ENCODE measurements around the gene TP53TG3.
"Not testable (repeated sequence)": the region's sequence is repeated elsewhere in the genome, so short reads cannot be mapped to it uniquely, and the experiment has no call there.

The TP53TG3 gene, protein sequence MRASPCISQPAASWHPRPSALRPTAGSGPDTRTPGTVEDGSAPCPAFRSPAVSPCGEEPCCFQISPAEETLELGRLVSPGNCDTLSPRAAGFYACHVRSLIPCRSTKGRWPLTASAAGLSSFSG

DNA sequence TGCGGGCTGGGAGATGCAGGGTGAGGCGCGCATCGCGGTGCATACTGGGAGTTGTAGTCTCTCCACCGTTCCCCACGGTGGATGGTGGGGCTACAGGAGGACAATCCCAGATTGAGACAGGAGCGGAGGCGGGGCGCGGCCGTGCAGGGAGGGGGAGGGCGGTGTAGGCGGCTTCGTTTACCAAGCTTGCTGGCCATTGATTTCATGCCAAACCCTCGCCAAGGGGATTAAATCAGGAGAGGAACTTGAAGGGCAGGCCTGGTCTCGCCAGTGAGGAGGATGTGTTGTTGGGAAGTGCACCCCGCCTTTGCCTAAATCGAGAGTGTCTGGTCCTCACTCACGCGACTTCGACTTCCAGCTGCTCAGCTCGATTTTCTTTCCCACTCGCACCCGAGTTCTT lies at the start of gene TP53TG3:
TSS of gene TP53TG3 (minus strand) at position 101 of the 400 bp plus-strand sequence. CDS start at position 33, 68 bp downstream.
- not testable (repeated sequence) for DNase-seq (ENCODE audit: low read depth)

DNA sequence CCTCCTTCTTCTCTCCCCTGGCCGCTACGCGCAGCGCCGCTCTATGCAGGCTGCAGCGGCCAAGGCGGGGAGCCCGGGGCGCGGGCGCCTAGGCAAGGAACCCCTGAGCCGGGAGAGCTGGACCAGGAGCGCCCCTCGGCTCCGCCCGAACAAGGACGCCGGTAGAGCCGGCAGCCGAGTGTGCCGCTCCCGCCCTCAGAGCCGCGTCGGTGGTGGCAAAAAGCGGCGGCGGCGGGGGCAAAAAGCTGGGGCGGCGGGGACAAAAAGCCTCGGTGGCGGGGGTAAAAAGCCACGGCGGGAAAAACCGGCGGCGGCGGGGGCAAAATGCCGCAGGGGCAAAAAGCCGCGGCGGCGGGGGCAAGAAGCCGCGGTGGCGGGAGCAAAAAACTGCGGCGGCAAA lies 25.1 kb downstream of the TP53TG3 start:
- not testable (repeated sequence) for DNase-seq (ENCODE audit: low read depth)

DNA sequence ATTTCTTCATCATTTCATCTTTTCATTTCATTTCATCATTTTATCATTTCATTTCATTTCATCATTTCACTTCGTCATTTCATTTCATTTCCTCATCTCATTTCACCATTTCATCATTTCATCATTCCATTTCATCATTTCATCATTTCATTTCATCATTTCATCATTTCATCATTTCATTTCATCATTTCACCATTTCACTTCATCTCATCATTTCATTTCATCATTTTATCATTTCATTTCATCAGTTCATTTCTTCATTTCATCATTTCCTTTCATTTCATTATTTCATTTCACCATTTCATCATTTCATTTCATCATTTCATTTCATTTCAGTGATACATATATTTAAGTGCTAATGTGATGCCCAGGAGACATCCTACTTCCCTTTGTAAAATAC lies 28.4 kb downstream of the TP53TG3 start:
- DNase-seq (ENCODE audit: low read depth): not testable (repeated sequence)

DNA sequence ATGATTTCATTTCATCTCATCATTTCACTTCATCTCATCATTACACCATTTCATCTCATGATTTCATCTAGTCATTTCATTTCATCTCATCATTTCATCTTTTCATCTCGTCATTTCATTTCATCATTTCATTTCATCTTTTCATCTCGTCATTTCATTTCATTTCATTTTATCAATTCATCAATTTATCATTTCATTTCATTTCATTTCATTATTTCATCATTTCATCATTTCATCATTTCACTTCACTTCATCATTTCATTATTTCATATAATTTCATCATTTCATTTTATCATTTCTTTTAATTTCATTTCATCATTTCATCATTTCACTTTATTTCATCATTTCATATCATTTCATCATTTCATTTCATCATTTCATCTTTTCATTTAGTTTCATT lies 29.2 kb downstream of the TP53TG3 start:
- DNase-seq (ENCODE audit: low read depth): not testable (repeated sequence)

DNA sequence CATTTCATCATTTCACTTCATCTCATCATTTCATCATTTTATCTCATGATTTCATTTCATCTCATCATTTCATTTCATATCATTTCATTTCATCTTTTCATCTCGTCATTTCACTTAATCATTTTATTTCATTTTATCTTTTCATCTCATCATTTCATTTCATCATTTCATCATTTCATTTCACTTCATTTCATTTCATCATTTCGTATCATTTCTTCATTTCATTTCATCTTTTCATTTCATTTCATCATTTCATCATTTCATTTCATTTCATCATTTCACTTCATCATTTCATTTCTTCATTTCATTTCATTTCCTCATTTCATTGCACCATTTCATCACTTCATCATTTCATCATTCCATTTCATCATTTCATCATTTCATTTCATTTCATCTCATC lies 29.8 kb downstream of the TP53TG3 start:
- DNase-seq (ENCODE audit: low read depth): not testable (repeated sequence)

DNA sequence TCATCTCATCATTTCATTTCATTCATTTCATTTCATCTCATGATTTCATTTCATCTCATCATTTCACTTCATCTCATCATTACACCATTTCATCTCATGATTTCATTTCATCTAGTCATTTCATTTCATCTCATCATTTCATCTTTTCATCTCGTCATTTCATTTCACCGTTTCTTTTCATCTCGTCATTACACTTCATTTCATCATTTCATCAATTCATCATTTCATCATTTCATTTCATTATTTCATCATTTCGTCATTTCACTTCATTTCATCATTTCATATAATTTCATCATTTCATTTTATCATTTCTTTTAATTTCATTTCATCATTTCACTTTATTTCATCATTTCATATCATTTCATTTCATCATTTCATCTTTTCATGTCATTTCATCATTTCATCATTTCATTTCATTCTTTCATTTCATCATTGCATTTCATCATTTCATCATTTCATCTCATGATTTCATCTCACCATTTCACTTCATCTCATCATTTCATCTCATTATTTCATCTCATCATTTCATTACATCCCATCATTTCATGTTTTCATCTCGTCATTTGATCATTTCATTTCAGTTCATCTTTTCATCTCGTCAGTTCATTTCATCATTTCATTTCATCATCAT lies 30.6 kb downstream of the TP53TG3 start:
- DNase-seq (ENCODE audit: low read depth): not testable (repeated sequence)

DNA sequence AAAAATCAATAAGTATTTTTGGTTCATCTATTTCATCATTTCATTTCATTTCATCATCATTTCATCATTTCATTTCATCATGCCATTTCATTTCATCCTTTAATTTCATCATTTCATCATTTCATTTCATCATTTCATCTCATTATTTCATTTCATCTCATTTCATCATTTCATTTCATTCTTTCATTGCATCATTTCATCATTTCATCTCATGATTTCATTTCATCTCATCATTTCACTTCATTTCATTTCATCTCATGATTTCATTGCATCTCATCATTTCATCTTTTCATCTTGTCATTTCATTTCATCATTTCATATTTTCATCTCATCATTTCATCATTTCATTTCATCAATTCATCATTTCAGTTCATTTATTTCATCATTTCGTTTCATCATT lies 31.2 kb downstream of the TP53TG3 start:
- DNase-seq (ENCODE audit: low read depth): not testable (repeated sequence)

DNA sequence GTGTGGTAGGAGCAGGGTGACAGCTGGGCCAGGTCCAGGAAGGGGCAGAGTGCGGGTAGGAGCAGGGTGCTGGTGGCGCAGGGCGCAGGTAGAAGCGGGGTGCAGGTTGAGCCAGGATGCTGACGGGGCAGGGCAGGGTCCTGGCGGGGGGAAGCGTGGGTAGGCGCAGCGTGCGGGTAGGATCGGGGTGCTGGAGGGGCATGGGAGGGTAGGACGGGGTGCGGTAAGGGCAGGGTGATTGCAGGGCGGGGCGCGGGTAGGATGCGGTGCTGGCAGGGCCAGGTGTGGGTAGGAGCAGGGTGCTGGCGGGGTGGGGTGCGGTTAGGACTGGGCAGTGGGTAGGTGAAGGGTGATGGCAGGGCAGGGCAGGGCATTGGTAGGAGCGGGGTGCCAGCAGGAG lies 38.4 kb downstream of the TP53TG3 start:
- DNase-seq (ENCODE audit: low read depth): not testable (repeated sequence)

DNA sequence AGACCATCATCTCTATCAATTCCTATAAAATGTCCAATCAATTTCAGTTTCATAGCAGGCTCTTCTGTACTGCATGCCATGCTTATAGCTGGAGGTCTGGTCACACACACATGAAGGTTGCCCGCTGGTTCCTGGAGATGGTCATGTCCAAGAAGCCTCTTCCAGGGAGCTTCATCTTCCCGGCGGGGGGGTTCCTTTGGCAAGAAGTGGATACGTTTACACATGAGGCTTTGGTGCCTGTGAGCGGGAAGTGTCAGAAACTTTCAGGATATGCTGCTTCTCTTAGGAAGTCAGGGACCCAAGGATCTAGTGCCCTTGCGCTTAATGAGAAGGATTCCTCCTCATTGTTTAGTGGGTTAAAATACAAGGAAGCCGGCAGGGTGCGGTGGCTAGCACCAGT lies 43.9 kb downstream of the TP53TG3 start:
- not testable (repeated sequence) for DNase-seq (ENCODE audit: low read depth)

All from EH (cell line).